GM18873 (cell line): Measurements from ENCODE around the gene AFAP1.

Experiments
- ATAC-seq: cut with Tn5 transposase; IDR thresholded peaks from one replicate; pipeline ENCODE4 v1.9.1; 2021; ENCODE audit warnings: mild to moderate bottlenecking, moderate library complexity, moderate number of reproducible peaks; ENCODE audit not compliant: unreplicated experiment, low FRiP score

The AFAP1 gene

DNA sequence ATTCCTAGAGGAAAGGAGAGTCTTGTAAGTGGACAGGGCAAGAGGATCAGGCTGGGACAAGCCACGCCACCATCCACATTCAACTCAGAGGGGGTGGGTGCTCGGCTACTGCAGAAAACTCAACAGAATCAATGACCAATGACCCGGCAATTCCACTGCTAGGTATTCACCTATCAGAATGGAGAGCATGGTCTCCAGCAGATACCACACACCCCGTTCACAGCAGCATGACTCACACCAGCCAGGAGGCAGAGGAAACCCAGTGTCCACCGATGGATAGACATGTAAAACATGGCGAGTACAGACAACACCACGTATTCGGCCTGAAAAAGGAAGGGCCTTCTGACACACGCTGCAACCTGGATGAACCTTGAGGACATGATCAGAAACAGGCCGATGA is 175.9 kb downstream of the AFAP1 start:
- no peak for ATAC-seq

GRCh38 chr4:7763106-7763505 is 176.6 kb downstream of the AFAP1 start:
- no peak for ATAC-seq

DNA sequence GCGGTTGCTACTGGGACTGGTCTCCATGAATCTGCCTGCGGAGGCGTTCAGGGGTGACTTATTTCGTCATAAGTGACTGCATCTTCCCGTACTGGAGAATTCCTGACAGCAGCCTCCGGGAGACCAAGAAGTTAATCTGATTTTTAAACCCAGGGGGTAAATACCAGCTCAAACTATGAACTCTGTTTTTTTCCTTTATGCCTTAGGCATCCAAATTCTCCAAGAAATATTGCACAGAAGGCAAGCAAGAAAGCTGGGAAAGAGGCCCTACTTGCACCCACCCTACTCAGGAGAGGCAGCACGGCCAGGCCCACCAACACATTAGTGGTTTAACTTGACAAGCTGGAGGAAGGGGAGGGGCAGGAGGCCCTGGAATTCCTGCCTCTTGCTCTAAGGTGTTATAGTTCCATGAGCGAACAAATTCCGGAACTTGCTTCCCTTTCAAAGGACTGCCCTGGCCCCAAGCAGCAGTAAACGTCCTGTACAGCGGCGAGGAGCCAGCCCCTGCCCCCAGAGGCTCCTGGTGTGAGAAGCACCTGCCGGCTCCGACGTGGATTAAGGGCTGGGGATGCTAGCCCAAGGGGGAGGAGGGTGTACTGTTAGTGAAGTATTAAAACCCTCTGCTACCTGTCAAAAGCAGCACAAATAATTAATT is 177.2 kb downstream of the AFAP1 start:
- no peak for ATAC-seq

DNA sequence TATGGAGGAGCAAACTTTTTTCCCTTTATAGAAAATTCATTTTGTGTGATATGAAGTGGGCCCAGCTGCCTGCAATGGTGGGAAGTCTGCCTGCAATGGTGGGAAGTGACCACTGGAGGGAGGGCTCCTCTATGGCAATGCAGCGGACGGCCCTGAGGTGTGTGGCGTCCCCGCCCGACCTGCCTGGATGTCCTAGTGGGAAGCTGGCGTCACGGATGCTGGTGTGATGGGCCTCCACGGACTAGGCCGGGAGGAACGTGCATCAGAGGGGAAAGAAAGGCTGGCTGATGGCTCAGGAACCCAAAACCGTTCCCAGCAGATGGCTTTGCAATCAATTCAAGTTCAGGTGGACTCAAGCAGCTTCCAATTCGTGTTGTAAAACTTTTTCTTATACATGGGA is 177.9 kb downstream of the AFAP1 start:
- ATAC-seq, result no peak

GRCh38 chr4:7761312-7761711 is 178.3 kb downstream of the AFAP1 start:
- ATAC-seq, result no peak

- ATAC-seq, result no peak
Measured at GRCh38 chr4:7760706-7761105, 179.0 kb downstream of the AFAP1 start.

DNA sequence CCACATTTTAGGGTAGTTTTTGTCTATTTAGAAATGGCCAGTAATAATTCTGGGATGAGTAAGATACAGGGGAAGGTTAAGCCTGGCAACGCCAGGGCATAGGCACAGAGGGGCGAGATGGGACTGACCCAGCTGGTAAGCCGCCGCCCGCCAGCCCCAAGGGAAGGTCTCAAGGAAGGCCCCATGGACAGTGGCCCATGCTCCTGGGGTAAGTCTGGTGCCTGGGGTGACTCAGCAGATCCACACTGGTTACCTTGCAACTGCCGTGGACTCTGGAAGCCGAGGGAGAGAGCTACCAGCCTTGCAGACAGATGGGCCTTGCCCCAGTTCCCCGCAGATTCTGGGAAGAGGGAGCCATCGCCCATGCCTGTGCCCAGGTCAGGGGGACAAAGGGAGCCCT is 179.4 kb downstream of the AFAP1 start:
- ATAC-seq, result no peak

DNA sequence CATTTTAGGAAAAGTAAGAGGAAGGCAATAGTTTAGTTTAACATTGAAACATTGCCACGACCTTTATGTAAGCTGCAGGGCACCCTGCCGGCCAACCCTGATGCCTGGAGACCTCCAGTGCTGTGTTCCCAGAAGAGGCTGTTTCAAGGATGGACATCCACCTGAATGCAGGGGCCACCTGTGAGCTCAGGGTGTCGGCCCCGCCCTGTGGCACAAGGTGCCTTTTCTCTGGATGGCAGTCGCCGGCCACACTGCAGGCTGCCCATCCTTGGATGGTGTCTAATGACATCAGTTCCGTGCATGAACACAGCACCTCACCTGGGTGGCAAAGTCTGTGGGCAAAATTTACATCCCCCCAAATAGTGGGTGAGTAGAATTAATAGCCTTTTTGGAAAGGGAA is 180.0 kb downstream of the AFAP1 start:
- ATAC-seq, result no peak

- no peak for ATAC-seq
Measured at GRCh38 chr4:7759216-7759615, 180.4 kb downstream of the AFAP1 start.

DNA sequence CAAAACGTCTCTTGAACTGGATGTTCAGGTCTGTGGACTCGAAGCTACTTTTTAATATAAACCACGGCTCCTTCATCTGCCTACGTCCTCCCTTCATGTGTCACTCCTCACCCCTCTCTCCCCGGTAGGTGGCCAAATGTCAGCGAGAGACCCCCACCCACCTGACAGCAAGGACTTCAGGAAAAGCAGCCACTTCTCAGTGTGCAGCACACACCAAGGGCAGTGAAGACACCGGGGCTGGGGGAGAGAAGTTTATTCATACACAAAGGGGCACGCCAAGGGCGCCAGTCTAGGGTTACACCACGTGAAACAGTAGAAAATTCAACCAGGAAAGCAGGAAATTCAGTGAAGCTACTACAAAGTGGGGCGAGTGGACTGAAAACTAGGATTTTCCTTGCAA is 181.2 kb downstream of the AFAP1 start:
- no peak for ATAC-seq

GRCh38 chr4:7757501-7758471 is 181.9 kb downstream of the AFAP1 start:
- no peak for ATAC-seq

DNA sequence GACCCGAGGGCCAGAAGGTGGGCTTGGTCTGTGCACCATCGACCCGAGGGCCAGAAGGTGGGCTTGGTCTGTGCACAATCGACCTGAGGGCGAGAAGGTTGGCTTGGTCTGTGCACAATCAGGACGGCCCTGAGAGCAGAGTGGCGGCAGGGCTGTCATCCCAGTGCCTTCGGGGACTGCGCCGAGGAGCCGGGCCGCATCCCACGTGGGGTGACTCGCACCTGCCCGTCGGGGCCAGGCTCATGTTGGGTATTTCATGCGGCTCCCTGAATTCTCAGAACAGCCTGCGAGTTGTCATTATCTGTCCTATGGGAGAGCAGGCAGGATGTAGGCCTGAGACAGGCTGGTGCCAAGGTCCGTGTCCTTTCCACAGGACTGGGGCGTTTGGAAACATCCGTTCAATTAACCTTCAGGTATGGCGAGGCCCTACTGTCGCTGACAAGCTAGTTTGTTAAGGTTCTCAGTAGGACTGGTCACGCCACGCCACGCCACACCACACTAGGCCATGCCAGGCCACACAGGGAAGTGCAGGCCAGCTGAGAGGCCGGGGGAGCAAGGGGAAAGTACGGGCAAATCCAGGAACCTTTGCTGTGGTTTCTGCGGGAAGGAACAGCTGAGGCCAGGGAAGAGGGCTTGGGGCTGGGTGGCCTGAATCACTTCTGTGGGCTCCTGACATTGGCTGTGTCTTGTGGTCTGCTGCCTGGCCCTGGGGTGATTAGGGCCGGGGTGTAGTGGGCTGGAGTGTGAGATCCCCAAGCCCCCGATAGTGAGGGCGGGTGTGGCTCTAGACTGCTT is 182.9 kb downstream of the AFAP1 start:
- no peak for ATAC-seq

GRCh38 chr4:7756071-7756470 is 183.6 kb downstream of the AFAP1 start:
- no peak for ATAC-seq

- ATAC-seq, result no peak
Measured at GRCh38 chr4:7755561-7755960, 184.1 kb downstream of the AFAP1 start.

DNA sequence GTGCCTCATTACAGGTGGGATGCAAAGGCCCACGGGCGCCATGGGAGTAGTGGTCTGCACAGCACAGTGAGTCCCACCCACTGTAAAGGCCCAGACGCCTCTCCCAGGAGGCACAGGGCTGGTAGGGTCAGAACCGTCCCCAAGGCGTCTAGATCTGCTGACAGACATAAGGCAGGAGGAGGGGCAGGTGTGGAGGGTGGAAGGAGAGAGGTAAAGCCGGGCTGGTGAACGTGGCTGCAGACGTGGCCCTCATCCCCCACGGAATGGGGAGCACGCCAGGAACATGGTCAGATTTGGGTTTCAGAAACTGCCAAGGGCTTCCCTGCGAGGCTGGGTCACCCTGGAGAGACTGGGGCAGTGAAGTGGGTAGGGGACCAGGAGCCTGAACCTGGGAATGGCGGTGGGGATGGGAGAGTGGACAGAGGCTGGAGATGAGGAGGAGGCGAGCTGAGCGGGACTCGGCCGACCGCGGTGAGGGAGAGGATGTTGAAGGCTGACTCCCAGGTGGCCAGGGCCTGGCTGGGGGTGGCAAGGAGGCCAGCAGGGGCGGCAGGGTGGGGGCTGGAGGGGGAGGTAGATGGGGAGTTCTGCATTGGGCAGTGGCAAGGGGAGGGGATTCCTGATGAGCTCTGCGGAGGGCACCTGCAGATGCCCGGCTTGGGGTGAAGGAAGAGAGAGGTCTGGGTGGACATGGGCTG is 184.9 kb downstream of the AFAP1 start:
- no peak for ATAC-seq

GRCh38 chr4:7753931-7754465 is 185.7 kb downstream of the AFAP1 start:
- ATAC-seq, result no peak

DNA sequence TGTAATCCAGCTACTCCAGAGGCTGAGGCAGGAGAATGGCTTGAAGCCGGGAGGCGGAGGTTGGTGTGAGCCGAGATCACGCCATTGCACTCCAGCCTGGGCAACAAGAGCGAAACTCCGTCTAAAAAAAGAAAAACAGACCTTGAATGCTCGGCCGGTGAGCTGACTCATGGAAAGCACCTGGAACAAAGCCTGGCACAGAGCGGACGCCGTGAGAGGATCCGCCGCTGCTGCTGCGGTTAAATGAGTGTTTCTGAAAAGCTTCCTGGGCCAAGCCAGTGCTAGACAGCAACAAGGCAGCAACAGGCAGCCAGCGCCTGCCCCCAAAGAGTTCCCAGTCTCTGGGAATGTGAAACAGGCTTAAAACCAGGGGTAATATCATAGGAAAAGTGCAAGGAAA is 186.4 kb downstream of the AFAP1 start:
- no peak for ATAC-seq

GRCh38 chr4:7752649-7753048 is 187.0 kb downstream of the AFAP1 start:
- no peak for ATAC-seq

DNA sequence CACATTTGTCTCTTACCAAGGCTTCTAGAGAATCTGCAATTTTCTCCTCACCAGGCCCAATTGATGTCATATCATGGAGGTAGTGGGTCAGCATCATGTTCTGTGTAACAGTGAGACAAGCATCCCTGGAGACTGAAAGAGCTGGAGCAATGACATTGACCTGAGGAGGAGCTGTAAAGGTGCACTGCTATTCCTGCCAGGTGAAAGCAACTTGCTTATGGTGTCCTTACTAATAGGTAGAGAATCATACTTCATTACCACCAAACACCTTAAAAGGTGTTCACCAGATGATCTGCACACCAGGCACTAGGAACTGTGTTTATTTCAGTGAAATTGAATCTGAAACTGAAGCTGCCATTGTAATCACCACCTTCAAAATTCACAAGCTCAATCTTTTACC is 188.7 kb downstream of the AFAP1 start:
- no peak for ATAC-seq

GRCh38 chr4:7750523-7750922 is 189.1 kb downstream of the AFAP1 start:
- no peak for ATAC-seq
